Hypothalamus (tissue), 51 donors: Measurements from ENCODE around the gene TMEM223.
"Not testable (repeated sequence)": the region's sequence is repeated elsewhere in the genome, so short reads cannot be mapped to it uniquely, and the experiment has no call there.

Source experiments
- DNase-seq, 51 donors: peaks; one replicate each; lab custom pipeline; 2025; lab: John Stamatoyannopoulos, UW

The TMEM223 gene

GRCh38 chr11:62755086-62755615 lies 36.7 kb downstream of the TMEM223 start:
- peak in 1 of 51 donors; percentile 8 for DNase-seq

- peak; percentile 79 to 100 (median 98) for DNase-seq
Measured at GRCh38 chr11:62753736-62754603, 37.8 kb downstream of the TMEM223 start, which contains the start of gene ZBTB3. Gene ZBTB3 (minus strand): TSS chr11:62754160. CDS start chr11:62753664, 496 bp downstream.

- DNase-seq, result peak in 1 of 51 donors; percentile 35
Measured at GRCh38 chr11:62752994-62753735, 38.6 kb downstream of the TMEM223 start.

- no peak for DNase-seq
Measured at GRCh38 chr11:62752177-62752785, 39.5 kb downstream of the TMEM223 start.

GRCh38 chr11:62749931-62750330 lies 41.9 kb downstream of the TMEM223 start:
- DNase-seq, result not testable (repeated sequence)

- no peak for DNase-seq
Measured at GRCh38 chr11:62747475-62748160, 44.2 kb downstream of the TMEM223 start.
